Stimulated activated CD8-positive, alpha-beta memory T cell treated with anti-CD3 and anti-CD28 coated beads, Interleukin-15, amount 100 ng/mL, for 4 hours (primary cell): ENCODE measurements around the gene BGN.

Experiments used
- DNase-seq, 2 donors: peaks; one replicate each; pipeline ENCODE4 v3.0.0-alpha.2; 2020; ENCODE audit warnings: low read depth in 2 of 2

Gene BGN

DNA sequence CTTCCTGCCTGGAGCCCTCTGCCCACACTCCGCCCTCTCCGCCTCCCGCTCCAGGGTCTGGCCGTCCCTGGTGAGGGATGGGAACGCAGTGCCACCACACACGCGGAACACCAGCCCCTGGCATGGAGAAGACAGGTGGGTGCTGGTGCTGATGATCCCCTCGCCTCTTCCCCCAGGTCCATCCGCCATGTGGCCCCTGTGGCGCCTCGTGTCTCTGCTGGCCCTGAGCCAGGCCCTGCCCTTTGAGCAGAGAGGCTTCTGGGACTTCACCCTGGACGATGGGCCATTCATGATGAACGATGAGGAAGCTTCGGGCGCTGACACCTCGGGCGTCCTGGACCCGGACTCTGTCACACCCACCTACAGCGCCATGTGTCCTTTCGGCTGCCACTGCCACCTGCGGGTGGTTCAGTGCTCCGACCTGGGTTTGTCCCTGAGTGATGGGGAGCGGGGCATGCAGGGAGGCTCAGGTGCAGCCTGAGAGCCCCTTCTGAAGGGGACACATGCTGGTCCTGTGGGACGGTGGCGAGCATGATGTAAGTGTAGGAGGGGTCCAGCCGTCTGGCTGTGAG lies 9.8 kb downstream of the BGN start:
- DNase-seq: no peak

DNA sequence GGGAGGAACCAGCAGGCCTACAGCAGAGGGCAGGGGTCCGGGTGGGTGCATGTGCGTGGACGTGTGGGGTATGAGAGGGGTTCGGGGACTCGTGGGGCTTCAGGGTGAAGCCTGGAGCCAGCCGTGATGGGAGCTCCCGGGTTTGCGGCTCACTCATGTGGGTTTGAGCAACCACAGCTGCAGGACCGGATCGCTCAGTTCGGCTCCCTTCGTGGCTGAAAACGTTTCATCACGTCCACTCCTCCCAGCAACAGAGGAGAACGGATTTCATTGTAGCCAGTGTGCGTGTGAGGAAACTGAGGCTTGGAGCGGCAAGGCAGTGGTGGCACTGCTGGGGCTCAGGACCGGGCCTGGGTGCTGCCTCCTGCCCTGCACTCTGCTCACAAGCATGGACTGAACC lies 10.6 kb downstream of the BGN start:
- no peak for DNase-seq

DNA sequence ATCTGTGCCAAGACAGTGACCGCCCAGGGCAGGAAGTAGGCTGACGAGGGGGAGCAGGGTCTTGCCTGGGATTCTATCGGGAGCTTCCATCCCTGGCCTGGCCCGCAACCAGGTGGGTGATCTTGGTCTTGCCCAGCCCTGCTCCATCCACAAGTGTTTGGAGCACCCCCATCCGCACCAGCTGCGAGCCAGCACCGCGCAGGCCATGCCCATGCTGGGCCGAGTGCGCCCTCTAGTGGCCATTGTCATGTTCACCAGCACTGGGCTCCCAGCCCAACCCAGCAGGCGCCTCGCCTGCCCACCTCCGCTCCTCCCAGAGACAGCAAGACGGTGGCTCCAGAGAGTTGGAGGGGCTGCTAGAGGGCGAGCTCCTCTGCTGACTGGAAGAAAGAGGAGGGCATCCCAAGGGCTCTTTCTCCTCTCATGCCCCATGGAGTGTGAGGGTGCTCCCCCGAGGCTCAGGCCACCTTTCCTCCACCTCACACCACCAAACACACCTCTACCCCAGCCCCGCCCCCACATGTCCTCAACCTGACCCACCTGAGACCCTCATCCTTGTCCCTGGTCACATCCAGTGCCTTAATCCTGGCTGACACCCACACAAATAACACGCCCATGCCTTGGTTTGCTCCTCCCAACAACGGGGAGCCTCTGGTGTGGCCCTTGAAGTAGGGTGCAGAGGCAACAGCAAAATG lies 12.9 kb downstream of the BGN start:
- peak; percentile 53 to 57 for DNase-seq

DNA sequence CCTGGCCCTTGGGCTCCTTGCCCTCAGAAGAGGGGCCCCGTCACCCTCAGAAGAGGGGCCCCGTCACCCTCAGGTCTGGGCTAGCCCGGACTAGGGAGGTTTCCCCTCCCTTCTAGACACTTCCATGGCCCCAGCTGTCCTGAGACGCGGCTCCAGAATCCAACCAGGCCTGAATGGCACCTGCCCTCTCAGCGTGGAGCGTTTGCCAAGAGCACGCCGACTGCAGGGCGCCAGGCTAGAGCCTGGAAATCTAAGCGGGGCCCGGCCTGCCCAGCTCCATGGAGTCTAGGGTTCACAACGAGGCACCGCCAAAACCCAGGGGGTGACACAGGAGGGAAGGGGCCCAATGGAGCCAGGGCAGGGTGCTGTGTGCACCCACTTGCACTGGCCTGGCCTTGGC lies 14.8 kb downstream of the BGN start:
- no peak for DNase-seq

DNA sequence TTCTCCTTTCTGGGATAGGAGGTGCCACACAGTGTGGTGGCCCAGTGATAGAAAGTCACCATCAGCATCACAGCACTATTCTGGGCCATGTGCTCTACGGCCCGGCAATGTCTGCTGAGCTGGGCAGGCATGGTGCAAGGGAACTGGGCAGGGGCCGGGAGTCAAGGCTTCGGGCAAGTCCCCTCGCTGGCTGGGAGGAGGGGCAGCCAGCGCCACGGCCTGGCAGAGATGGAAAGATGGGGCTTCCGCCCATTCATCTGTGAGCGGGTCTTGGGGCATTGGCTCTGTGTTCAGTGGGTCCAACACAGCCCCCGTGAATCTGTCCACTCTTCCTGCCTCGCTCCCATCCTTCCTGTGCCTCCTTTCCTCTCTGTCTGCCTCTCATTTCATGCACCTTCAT lies 15.6 kb downstream of the BGN start:
- DNase-seq: no peak

DNA sequence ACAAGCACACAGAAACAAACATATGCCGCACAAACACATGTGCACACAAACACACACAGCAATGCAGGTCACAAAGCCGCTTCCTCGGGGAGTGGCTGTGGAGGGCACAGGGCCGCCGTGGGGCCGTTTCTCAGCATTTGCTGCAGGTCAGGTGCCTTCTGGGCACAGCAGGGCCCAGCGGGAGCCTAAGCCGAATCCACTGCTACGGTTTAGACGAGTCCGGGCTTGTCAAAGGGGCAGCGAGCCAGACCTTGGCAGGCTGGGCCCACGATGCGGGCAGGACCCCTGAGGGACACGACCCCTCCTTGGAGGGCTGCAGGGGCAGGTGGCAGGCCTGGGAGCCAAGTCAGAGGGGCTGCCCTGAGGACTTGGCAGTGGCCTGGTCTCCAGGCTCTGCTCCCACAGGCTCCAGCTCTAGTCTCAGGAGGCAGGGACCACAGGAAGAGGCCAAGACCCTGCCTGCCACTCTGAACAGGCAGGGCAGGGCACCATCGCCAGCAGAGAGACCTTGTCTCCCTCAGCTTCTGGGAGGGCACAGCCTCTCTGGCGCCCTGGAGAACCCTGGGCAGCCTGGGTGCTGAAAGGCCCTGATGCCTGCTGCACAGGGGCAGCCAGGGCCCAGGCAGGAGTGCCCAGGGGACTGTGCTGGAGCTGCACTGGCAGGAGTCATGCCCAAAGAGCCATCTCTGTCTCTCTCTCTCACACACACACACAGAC lies 17.2 kb downstream of the BGN start:
- no peak for DNase-seq

DNA sequence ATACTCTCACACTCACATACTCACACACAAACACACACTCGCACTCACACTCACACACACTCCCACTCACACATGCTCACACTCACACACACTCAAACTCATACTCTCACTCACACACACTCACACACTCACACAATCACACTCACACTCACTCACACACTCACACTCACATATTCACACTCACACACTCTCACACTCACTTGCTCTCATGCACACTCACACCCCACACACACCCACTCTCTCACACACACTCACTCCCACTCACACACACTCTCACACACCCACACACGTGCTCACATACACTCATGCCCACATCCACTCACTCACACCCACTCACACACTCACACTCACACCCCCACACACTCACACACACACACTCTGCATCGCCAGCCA lies 17.7 kb downstream of the BGN start:
- DNase-seq: no peak

DNA sequence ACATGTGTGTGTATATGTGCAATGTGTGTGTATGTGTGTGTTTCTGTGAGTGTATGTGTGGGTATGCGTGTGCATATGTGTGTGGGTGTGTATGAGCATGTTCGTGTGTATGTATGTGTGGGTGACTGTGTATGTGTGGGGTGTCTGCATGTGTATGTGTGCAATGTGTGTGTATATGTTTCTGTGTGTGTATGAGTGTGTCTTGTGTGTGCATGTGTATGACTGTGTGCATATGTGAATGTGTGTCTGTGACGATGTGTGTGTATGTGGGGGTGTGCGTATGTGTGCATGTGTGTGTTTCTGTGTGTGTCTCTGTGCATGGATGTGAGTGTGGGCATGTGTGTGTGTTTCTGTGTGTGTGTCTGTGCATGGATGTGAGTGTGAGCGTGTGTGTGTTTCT lies 18.5 kb downstream of the BGN start:
- DNase-seq: no peak

DNA sequence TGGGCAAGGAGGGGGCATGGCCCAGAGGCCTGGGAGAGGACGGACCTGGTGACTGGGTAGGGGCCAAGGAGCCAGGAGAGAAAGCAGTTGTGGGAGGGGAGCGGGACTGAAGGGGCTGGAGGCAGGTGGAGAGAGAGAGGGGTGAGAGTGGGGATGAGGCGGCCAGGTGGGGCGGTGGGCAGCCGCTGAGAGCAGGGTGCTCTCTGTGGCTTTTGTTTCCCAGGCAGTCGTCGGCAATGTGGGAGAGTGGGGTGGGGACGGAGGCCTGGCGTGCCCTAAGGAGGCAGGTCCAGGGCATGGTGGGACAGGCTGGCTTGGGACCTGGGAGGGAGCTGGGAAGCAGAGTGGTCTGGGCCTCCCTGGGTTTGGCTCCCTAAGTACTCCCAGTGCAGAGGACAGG lies 19.5 kb downstream of the BGN start:
- no peak for DNase-seq

DNA sequence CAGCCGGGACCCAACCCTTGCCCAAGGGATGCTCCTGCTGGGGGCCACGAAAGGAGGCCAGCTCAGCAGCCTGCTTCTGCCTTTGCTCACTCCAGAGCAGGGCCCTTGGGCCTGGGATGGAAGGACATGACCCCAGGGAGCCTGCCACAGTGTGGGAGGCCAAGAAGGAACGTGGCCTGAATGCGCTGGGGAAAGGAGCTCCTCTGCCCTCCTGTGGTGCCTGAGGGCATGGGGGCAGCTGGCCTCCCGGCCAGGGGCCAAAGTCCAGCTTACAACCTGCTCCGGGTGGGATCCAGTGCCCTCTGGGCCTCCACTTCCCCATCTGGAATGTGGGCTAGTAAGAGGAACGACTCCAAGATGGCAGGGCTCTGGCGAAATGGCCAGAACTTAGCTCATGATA lies 20.7 kb downstream of the BGN start:
- DNase-seq: no peak

DNA sequence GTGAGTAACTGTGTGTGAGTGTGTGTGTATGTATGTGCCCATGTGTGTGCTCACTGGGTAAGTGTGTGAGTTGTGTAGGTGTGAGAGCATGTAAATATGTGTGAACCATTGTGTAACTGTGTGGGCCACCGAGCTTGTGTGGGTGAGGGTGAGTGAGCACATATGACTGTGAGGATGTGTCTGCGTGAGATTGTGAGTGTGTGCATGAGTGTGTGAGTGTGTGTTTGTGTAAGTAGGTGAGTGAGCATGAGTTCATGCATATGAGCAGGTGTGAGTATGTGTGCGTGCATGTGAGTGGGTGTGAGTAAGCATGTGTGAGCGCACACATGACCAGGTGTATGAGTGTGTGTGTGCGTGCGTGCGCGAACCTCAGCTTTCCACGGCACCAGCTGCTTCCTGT lies 21.3 kb downstream of the BGN start:
- DNase-seq: no peak

DNA sequence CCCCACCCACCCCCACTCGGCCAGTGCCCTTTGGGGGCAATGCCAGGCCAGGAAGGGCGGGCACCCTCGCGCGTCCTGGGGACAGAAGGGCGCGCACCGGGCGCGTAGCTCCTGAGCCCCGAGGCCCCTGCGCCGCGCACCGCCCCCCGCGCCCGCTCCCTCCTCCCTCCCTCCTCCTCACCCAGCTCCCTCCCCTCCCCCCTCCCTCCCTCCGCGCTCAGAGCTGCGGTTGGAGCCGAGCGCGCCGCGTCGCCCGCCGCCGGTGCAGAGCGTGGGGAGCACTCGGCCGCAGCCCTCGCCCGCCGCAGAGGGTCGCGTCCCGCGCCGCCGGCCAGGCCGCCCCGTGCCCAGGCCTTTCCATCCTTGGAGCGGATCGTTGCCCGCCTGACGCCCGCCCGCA lies 22.6 kb downstream of the BGN start, which contains the start of gene ATP2B3:
Gene ATP2B3 (plus strand): TSS at position 220 of the 400 bp plus-strand sequence. CDS start 18,606 bp downstream, outside the sequence.
- DNase-seq: no peak

DNA sequence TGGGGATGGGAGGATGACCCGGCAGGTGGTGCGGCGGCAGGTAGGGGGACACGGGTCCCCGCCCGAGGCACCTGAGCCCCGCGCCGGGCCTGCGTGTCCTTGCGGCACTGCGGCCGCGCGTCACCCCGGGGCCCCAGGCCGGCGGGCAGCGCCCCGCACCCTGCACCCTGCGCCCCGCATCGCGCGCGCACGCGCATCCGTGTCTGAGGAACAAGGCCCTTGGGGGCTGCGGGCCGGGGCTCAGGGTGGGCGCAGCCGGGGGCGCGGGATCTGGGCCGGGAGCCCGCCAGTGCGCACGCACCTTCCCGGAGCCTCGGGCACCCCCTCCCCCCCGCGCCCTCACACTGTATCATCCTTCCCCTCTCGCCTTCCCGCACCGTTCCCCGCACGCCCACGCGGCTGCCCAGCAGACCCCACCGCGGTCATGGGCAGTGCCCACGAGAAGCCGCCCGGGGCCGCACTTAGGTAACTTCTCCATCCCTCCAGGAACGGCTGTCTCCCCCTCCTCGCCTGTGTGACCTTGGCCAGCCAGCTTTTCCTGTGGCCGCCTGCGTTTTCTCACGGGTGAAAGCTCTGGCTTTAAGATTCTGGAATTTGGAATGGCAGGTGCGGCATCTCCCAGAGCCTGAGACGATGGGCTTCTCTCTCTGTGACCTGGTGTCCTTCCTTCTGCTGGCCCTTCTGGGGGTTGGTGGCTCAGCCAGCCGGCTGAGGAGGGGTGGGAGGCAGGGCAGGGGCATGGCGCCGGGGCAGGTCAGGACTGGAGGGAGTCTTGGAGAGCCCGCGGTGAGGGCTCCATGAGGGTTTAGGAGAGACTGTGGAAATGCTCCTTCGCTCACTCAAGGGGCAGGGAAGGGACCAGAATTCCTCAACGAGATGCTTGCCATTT lies 23.4 kb downstream of the BGN start:
- DNase-seq: no peak

DNA sequence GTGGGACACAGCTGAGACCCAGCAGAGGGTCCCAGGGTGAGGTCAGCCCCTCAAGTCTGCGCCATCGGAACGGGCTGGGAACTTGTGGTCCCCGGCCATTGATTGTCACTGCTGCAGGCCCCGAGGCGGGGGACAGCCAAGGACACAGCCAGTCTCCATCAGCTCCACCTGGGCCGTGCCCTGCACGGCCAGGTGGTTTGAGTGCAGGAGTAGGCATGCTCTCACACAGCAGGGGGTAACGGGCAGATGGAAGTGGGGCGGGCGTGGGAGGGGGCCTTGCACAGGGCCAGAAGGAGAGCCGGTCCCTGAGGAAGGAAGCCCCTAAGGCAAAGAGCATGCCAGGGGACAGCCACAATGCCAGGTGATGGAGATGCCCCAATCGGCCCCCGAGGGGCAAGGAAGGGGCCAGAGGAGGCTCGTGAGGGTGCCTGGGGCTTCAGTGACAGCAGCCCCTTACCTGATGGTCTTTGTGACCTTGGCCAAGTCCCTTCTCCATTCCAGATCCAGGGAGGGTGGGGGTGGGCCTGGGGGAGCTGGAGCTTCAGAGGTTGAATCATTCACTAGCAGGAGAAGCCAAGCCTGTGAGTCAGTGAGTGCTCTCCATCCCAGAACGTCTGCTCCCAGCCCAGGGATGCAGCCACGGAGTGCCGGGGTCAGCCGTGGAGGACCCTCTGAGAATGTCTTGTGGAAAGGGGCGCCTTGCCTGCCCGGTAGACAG lies 24.9 kb downstream of the BGN start:
- DNase-seq: no peak

DNA sequence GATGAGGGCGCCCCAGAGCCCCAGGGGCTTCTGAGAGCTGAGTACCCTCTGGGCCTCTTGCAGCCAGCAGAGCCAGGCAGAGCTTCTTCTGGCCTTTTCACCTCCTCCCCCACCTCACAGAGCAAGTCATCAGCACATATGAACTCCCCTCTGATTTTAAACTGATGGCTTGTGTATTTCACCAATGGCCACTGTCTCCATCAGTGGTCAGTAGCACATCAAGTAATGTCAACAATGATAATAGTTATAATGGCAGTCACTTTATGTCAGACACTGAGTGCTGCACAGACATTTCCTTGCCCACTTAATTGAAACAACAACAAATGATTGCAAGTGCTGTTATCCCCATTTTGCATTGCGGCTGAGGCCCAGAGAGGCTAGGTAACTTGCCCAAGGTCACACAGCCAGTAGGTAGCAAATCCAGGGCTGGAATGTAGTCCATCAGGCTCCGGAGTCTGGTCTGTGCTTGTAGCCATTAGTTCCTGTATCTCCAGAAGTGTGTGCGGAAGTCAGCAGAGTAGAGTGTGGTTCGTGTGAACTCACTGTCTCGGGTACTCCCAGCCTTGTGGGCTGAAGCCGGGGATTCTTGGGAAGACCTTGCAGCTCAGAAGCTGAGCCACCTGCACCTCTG lies 25.6 kb downstream of the BGN start:
- DNase-seq: no peak

DNA sequence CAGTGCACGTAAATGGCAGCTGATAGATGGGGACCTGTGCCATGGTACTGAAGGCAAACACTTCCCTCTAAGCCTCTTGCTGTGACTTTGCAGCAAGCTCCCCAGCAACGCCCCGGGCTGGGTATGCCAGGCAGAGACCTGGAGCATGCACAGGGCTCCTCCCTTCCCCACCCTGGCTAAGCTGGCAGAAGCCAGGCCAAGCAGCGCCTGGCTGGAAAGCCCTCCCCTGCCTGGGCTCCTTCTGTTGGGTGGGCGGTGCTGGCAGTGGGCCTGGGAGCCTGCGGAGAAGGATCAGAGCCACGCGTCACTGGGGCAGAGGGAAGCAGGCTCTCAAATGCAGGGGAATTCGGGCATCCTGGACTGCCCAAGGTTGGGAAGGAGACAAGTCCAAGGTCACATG lies 26.3 kb downstream of the BGN start:
- DNase-seq: no peak

DNA sequence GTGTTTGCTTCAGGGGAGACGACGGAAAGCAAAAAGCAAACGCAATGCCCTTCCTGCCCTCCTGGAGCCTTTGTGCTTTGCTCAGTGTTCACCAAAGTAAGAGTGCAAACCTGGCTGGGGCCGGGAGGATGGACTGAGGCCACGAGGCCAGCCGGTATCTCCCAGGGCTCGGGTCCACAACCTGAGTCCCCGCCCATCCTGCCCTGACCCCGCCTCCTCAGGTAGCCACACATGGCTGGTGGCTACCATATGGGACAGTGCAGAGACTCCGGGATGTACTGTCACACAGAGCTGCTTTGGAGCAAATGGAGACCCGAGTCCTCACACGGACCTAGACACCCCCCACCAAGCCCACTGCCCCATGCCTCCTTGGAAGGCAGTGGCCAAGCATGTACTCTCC lies 27.5 kb downstream of the BGN start:
- no peak for DNase-seq

DNA sequence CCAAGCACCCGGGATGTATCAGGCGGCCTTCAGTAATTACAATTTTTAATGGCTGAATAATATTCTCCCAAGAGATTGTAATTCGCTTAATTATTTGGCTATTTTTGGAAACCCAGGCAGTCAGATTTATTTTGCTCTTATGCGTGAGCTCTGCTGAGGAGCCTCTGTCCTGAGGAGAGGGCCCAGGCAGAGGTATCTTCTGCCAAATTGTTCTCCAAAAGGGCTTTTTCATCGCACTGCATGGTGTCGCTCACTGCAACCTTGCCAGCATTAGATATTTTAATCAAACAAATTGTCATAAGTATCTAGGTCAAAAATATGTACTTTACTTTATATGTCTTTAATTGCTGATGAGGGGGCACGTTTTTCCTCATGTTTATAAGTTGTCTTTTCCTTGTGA lies 28.5 kb downstream of the BGN start:
- DNase-seq: no peak

DNA sequence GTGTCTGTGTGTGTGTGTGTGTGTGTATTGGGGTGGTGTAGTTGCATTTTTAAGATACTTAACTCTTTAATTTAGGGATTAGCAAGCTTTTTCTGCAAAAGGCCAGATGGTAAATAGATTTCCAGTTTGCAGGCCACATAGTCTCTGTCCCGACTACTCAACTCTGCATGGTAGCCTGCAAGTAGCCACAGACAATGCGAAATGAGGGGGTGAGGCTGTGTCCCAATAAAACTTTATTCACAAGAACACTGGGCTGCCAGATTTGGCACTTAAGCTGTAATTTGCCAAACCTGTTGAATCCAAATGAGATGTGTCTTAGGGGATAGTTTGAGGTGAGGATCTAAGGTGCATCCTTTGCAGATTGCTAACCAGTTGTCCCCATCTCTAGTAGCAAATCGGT lies 29.5 kb downstream of the BGN start:
- DNase-seq: no peak

DNA sequence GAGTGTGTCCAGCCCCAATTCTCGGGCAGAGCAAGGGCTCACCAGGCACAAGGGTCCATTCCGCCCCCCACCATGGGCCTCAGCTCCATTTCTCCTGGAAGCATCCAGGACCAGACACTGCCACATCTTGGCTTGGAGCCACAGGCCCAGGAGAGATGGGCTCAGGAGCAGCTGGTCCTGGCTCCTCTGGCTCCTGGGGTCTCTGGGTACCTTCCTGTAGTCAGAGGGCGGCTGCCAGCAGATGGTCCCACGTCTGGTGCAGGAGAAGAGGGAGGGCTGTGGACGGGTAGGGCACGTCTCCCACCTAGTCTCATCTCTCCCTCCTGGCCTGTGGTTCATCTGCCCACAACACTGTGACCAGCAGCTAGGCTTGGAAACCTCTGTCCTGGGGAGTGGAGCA lies 30.7 kb downstream of the BGN start:
- no peak for DNase-seq

DNA sequence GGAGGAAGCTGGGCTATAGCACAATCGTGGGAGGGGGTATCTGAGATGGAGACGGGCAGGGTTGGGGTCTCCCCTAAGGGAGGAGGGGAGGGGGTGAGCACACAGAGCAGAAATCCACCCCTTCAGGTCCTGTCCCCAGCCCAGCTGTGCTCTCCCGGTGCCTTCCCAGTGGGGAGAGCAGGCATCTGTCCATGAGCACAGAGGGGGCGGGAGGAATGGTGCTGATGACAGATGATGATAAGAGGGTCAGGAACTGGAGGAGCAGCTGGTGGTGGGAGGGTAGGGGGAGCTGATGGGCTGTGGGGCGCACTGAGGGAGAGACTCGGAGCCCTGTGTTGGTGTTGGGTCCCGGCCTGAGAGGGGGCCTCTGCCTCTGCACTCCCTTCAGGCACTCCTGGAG lies 31.3 kb downstream of the BGN start:
- DNase-seq: no peak
